Skeletal muscle satellite cell (primary cell): Measurements from ENCODE around the gene EFEMP2. TPM values are rescaled to one million over a fixed set of nuclear protein-coding genes. Genes with fewer than 3 reads are reported as not detected.

Source experiments
- H3K27me3 ChIP-seq: 2 replicates; pipeline ENCODE4 v1.7.0; 2013; ENCODE audit warnings: low read length; ENCODE audit not compliant: control insufficient read depth, insufficient read depth
- H3K36me3 ChIP-seq: 2 replicates; pipeline ENCODE4 v1.7.0; 2013; ENCODE audit warnings: mild to moderate bottlenecking, control low read depth, low read length; ENCODE audit not compliant: insufficient read depth
- H3K4me1 ChIP-seq: 2 replicates; pipeline ENCODE4 v1.7.0; 2013; ENCODE audit warnings: low read length; ENCODE audit not compliant: control insufficient read depth, insufficient read depth
- H3K4me2 ChIP-seq: 2 replicates; pipeline ENCODE4 v1.7.0; 2013; ENCODE audit warnings: mild to moderate bottlenecking, low read length
- H3K4me3 ChIP-seq: 2 replicates; pipeline ENCODE4 v1.7.0; 2013; ENCODE audit warnings: low read length
- H3K9ac ChIP-seq: 2 replicates; pipeline ENCODE4 v1.7.0; 2013; ENCODE audit warnings: mild to moderate bottlenecking, low read depth, low read length, moderate library complexity
- H3K9me3 ChIP-seq: replicated peaks from 2 replicates; pipeline ENCODE4 v1.7.0; 2013; ENCODE audit warnings: mild to moderate bottlenecking, control low read depth, low read length
- total RNA-seq: library from RNA; depleted of rRNA; stranded (reverse); fragments of >200 nt; gene quantifications from 2 replicates; pipeline ENCODE4 v1.2.3, GENCODE V29; 2012; rRNA removed

The EFEMP2 gene
- total RNA-seq, result 40.1 and 69.7 TPM in 2 replicates

GRCh38 chr11:65872586-65873317 is at the start of gene EFEMP2:
Gene EFEMP2 (minus strand): TSS chr11:65872800. CDS start chr11:65872354, 446 bp downstream.
- Histone ChIP-seq H3K9me3 (no peaks in the 10 kb centered on the region), H3K36me3 (peaks cover 35% of the 10 kb centered on the region), H3K4me3 (peak within 1 kb of the TSS; percentile 81), H3K27me3 (no peaks in the 10 kb centered on the region), H3K4me1 (peaks cover 26% of the 10 kb centered on the region), H3K9ac (peak within 1 kb of the TSS; percentile 92), H3K4me2 (peak within 1 kb of the TSS; percentile 93)

- peaks cover 29% of the 10 kb centered on the region for H3K4me1 ChIP-seq
- no peaks in the 10 kb centered on the region for H3K9me3 ChIP-seq
- no peak overlapping the region for H3K4me3 ChIP-seq
- no peaks in the 10 kb centered on the region for H3K27me3 ChIP-seq
- no peak overlapping the region for H3K9ac ChIP-seq
- peak overlapping the region; percentile 37 for H3K4me2 ChIP-seq
- H3K36me3 ChIP-seq, result peaks cover 62% of the 10 kb centered on the region
Measured at GRCh38 chr11:65921876-65922275, 49.3 kb upstream of the EFEMP2 start.

DNA sequence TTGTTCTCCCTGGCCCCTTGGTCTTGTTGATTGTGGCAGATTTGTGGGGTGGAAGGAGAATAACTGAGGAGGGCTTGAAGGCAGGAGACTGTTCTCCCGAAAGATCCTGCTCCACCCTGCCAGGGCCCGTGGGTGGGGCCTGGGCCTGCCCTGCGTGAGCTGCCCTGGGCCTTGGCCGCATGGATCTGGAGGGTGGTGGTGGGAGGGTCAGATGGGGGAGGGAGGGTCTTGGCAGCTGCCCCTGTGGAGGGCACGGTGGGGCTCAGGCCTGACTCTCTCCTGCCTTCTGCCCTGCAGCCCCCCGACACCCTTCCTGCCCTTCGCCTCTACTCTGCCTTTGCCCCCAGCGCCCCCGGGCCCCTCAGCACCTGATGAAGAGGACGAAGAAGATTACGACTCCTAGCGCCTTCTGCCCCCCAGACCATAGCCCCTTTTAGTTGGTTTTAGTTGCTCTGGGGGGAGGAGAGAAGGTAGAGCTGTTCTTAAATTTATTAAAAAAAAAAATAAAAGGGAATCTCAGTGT is 48.5 kb upstream of the EFEMP2 start:
- Histone ChIP-seq H3K4me3 (peak overlapping the region; percentile 93), H3K9ac (peak overlapping the region; percentile 88), H3K9me3 (no peaks in the 10 kb centered on the region), H3K27me3 (no peaks in the 10 kb centered on the region), H3K36me3 (peaks cover 64% of the 10 kb centered on the region), H3K4me1 (peaks cover 37% of the 10 kb centered on the region), H3K4me2 (peak overlapping the region; percentile 93)

DNA sequence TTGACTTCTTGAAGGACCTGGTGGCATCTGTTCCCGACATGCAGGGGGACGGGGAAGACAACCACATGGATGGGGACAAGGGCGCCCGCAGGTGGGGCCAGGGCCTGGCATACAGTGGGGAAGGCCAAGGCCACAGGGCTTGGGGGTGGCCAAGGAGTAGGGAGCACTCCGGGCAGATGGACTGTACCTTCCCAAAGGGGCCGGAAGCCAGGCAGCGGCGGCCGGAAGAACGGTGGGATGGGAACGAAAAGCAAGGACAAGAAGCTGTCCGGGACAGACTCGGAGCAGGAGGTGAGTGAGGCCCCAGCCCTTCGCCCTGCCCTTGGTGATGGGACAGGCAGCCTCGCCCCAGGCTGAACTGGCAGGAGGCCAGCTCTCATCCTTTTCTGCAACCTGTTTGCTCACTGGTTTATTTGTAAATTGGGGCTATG is 47.8 kb upstream of the EFEMP2 start:
- peak overlapping the region; percentile 93 for H3K4me3 ChIP-seq
- peaks cover 42% of the 10 kb centered on the region for H3K4me1 ChIP-seq
- peak overlapping the region; percentile 93 for H3K4me2 ChIP-seq
- peak overlapping the region; percentile 88 for H3K9ac ChIP-seq
- no peaks in the 10 kb centered on the region for H3K9me3 ChIP-seq
- peaks cover 60% of the 10 kb centered on the region for H3K36me3 ChIP-seq
- no peaks in the 10 kb centered on the region for H3K27me3 ChIP-seq

GRCh38 chr11:65919573-65920371 is 47.2 kb upstream of the EFEMP2 start:
- Histone ChIP-seq H3K9me3 (no peaks in the 10 kb centered on the region), H3K36me3 (peaks cover 53% of the 10 kb centered on the region), H3K4me1 (peaks cover 49% of the 10 kb centered on the region), H3K4me2 (peak overlapping the region; percentile 93), H3K9ac (peak overlapping the region; percentile 88), H3K4me3 (peak overlapping the region; percentile 93), H3K27me3 (no peaks in the 10 kb centered on the region)

DNA sequence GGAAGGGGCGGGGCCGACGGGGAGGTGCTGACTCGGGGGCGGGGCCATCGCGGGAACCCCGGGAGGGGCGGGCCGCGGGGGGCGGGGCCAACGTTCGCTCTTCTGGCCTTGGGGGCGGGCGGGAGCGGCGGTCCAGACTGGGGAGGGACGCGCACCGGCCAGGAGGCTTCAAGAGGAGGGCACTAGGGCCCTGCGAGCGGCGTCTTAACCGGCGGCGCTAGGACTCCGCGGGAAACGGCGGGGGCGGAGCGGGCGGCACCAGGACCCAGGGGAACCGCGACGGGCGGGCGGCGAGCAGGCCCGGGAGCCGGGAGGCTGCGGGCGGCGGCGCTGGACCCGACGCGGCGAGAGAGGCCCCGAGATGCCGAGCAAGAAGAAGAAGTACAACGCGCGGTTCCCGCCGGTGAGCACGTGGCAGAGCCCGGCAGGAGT is 46.6 kb upstream of the EFEMP2 start, which contains the start of gene DRAP1:
TSS of gene DRAP1 (plus strand) at position 286 of the 432 bp plus-strand sequence. CDS start at position 362, 76 bp downstream.
- peaks cover 55% of the 10 kb centered on the region for H3K4me1 ChIP-seq
- peak within 1 kb of the TSS; percentile 95 for H3K4me2 ChIP-seq
- peak within 1 kb of the TSS; percentile 93 for H3K4me3 ChIP-seq
- no peaks in the 10 kb centered on the region for H3K27me3 ChIP-seq
- peak within 1 kb of the TSS; percentile 98 for H3K9ac ChIP-seq
- peaks cover 47% of the 10 kb centered on the region for H3K36me3 ChIP-seq
- H3K9me3 ChIP-seq, result no peaks in the 10 kb centered on the region

- H3K9ac ChIP-seq, result peak within 1 kb of the TSS; percentile 98
- H3K4me2 ChIP-seq, result peak within 1 kb of the TSS; percentile 95
- H3K4me3 ChIP-seq, result peak within 1 kb of the TSS; percentile 93
- H3K4me1 ChIP-seq, result peaks cover 62% of the 10 kb centered on the region
- peaks cover 47% of the 10 kb centered on the region for H3K36me3 ChIP-seq
- H3K9me3 ChIP-seq, result no peaks in the 10 kb centered on the region
- H3K27me3 ChIP-seq, result no peaks in the 10 kb centered on the region
Measured at GRCh38 chr11:65918211-65919140, 45.9 kb upstream of the EFEMP2 start, which contains the start of gene C11orf68. Gene C11orf68 (minus strand): TSS chr11:65919062. CDS start chr11:65919031, 31 bp downstream.

DNA sequence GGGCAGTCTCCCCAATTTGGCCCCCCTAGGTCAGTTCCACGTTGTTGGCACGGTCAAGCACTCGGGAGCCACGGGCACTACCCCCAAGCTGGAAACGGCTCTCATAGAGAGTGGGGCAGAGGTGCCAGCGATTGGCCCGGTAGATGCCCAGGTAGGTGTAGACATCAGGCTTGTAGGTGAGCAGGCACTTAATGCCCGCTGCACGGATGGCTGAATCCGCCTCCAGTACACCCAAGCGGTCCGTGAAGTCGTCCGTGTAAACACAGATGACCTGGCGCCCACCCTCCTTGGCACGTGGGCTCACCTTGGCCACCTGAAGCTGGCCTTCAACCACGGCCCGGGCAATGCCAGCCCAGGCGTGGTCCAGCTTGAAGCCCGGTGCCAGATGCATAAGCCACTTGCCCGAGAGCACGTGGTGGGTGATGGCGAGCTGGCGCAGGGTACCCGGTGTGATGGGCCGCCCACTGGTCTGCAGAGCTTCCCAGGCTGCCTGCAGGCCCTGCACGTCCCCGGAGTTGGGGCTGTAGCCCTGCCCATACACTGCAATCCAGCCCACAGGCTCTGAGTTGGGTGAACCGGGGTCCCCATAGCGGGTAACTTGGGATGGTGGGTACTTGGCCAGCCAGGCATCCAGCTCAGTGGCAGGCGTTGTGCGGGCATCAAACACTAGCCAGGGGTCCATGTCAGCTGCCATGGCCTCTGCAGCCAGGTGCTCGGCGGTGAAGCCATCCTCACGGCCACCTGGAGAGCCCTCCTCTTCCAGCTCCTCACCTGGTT is 45.0 kb upstream of the EFEMP2 start:
- peak overlapping the region; percentile 87 for H3K4me3 ChIP-seq
- peak overlapping the region; percentile 95 for H3K4me2 ChIP-seq
- H3K9ac ChIP-seq, result peak overlapping the region; percentile 98
- H3K9me3 ChIP-seq, result no peaks in the 10 kb centered on the region
- no peaks in the 10 kb centered on the region for H3K27me3 ChIP-seq
- peaks cover 70% of the 10 kb centered on the region for H3K4me1 ChIP-seq
- H3K36me3 ChIP-seq, result peaks cover 39% of the 10 kb centered on the region

DNA sequence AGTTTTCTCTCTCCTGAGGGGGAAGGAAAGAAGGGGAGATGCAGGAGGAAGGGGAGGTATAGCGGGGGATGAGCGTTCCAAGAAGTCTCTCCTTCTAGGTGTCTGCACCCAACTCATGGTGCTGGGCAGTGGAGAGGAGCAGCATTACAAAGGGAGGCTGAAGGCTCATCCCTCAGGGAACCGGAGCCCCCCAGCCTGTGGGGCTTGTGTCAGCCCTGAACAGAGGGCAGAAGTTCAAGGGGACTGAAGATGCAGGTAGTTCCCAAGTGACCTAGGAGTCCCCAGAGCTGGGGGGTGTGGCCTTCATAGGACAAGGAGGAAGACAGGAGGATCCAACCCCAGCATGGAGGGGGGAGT is 44.5 kb upstream of the EFEMP2 start:
- Histone ChIP-seq H3K4me3 (peak overlapping the region; percentile 87), H3K27me3 (no peaks in the 10 kb centered on the region), H3K36me3 (peaks cover 33% of the 10 kb centered on the region), H3K4me2 (peak overlapping the region; percentile 95), H3K4me1 (peaks cover 73% of the 10 kb centered on the region), H3K9ac (peak overlapping the region; percentile 98), H3K9me3 (no peaks in the 10 kb centered on the region)

- H3K9ac ChIP-seq, result peak overlapping the region; percentile 98
- H3K4me3 ChIP-seq, result peak overlapping the region; percentile 87
- H3K4me2 ChIP-seq, result peak overlapping the region; percentile 95
- no peaks in the 10 kb centered on the region for H3K27me3 ChIP-seq
- H3K4me1 ChIP-seq, result peaks cover 76% of the 10 kb centered on the region
- no peaks in the 10 kb centered on the region for H3K9me3 ChIP-seq
- H3K36me3 ChIP-seq, result peaks cover 28% of the 10 kb centered on the region
Measured at GRCh38 chr11:65916391-65916790, 43.8 kb upstream of the EFEMP2 start.
